ENCODE results near the gene GALNT18.

The GALNT18 gene

GRCh38 chr11:11571893-11572292, 49.9 kb downstream of the GALNT18 start:
- no peak overlapping the region for H3K4me3 ChIP-seq (ENCODE audit: low read depth, low read length)
- no peak for TF ChIP-seq CTCF (conservative IDR thresholded peaks at IDR 0.05; ENCODE audit: low read depth, low read length)
- no peak for DNase-seq (ENCODE audit: low read depth)

- DNase-seq (ENCODE audit: low read depth): no peak
- H3K4me3 ChIP-seq (ENCODE audit: low read depth, low read length): no peak overlapping the region
- no peak for TF ChIP-seq CTCF (conservative IDR thresholded peaks at IDR 0.05; ENCODE audit: low read depth, low read length)
Measured at GRCh38 chr11:11570823-11571222, 51.0 kb downstream of the GALNT18 start.

GRCh38 chr11:11569936-11570491, 51.8 kb downstream of the GALNT18 start:
- TF ChIP-seq CTCF (conservative IDR thresholded peaks at IDR 0.05; ENCODE audit: low read depth, low read length): no peak
- DNase-seq (ENCODE audit: low read depth): no peak
- H3K4me3 ChIP-seq (ENCODE audit: low read depth, low read length): no peak overlapping the region

GRCh38 chr11:11568651-11569229, 53.1 kb downstream of the GALNT18 start:
- no peak overlapping the region for H3K4me3 ChIP-seq (ENCODE audit: low read depth, low read length)
- TF ChIP-seq CTCF (conservative IDR thresholded peaks at IDR 0.05; ENCODE audit: low read depth, low read length): no peak
- no peak for DNase-seq (ENCODE audit: low read depth)

GRCh38 chr11:11567936-11568650, 53.7 kb downstream of the GALNT18 start:
- no peak for DNase-seq (ENCODE audit: low read depth)
- no peak for TF ChIP-seq CTCF (conservative IDR thresholded peaks at IDR 0.05; ENCODE audit: low read depth, low read length)

GRCh38 chr11:11565636-11566035, 56.2 kb downstream of the GALNT18 start:
- DNase-seq (ENCODE audit: low read depth): no peak
- no peak for TF ChIP-seq CTCF (conservative IDR thresholded peaks at IDR 0.05; ENCODE audit: low read depth, low read length)
- H3K4me3 ChIP-seq (ENCODE audit: low read depth, low read length): no peak overlapping the region

More at GRCh38 chr11:11567936-11568650, 53.7 kb downstream of the GALNT18 start:
- no peak overlapping the region for H3K4me3 ChIP-seq (ENCODE audit: low read depth, low read length)
